SU-DHL-6 (cell line): ENCODE results near the gene CREG1.

Experiments
- H2AFZ ChIP-seq: fragments of 200-600 bp; sonication (generic); 2 replicates; pipeline ENCODE4 v1.6.1; 2014; ENCODE audit warnings: low read depth, mild to moderate bottlenecking, moderate library complexity, mixed read lengths, antibody characterized with exemption, low read length; ENCODE audit not compliant: severe bottlenecking
- H3F3A ChIP-seq: fragments of 200-600 bp; shearing (Covaris generic); 2 replicates; pipeline ENCODE4 v1.6.0; 2016; ENCODE audit warnings: antibody characterized with exemption, mild to moderate bottlenecking; ENCODE audit not compliant: insufficient read depth
- H3K27ac ChIP-seq: fragments of 200-600 bp; sonication (generic); 2 replicates; pipeline ENCODE4 v1.5.1; 2016; ENCODE audit warnings: low read depth, mild to moderate bottlenecking, low read length, moderate library complexity, mixed read lengths
- H3K27me3 ChIP-seq: fragments of 200-600 bp; sonication (generic), shearing (Covaris generic); 2 replicates; pipeline ENCODE4 v1.6.0; 2014; ENCODE audit warnings: mild to moderate bottlenecking, low read length
- H3K36me3 ChIP-seq: fragments of 200-600 bp; sonication (generic); 2 replicates; pipeline ENCODE4 v1.6.1; 2014; ENCODE audit warnings: mild to moderate bottlenecking, low read length, mixed read lengths
- H3K4me2 ChIP-seq: fragments of 300-600, 200-600 bp; shearing (Covaris generic), sonication (generic); 2 replicates; pipeline ENCODE4 v1.6.0; 2014; ENCODE audit warnings: low read length, low read depth, mild to moderate bottlenecking; ENCODE audit not compliant: poor library complexity, severe bottlenecking
- H3K4me3 ChIP-seq: fragments of 200-600 bp; sonication (generic); 2 replicates; pipeline ENCODE4 v1.5.1; 2014; ENCODE audit warnings: antibody characterized with exemption, low read length, mild to moderate bottlenecking, mixed read lengths; ENCODE audit not compliant: insufficient read depth, poor library complexity, severe bottlenecking
- H3K79me2 ChIP-seq: fragments of 200-600 bp; sonication (generic); 2 replicates; pipeline ENCODE4 v1.6.1; 2014; ENCODE audit warnings: mild to moderate bottlenecking, low read length, moderate library complexity; ENCODE audit not compliant: insufficient read depth
- H3K9ac ChIP-seq: fragments of 200-600 bp; sonication (generic); 2 replicates; pipeline ENCODE4 v1.7.0; 2014; ENCODE audit warnings: mild to moderate bottlenecking, low read length
- H3K9me2 ChIP-seq: fragments of 200-600 bp; sonication (generic); replicated peaks from 2 replicates; pipeline ENCODE4 v1.6.1; 2014; ENCODE audit warnings: low read length; ENCODE audit not compliant: insufficient read depth
- H3K9me3 ChIP-seq: fragments of 200-600 bp; sonication (generic); 2 replicates; pipeline ENCODE4 v1.6.1; 2014; ENCODE audit warnings: low read length, mixed read lengths; ENCODE audit not compliant: insufficient read depth
- H4K20me1 ChIP-seq: fragments of 200-600 bp; sonication (generic); 2 replicates; pipeline ENCODE4 v1.6.1; 2014; ENCODE audit warnings: low read depth, mild to moderate bottlenecking, antibody characterized with exemption, low read length, moderate library complexity, mixed read lengths
- CTCF ChIP-seq: fragments of 200-600 bp; sonication (generic); IDR thresholded peaks from one replicate; pipeline ENCODE4 v1.5.1; 2017; ENCODE audit warnings: antibody characterized with exemption, mild to moderate bottlenecking, low read length, moderate library complexity; ENCODE audit not compliant: insufficient read depth, poor library complexity, severe bottlenecking
- EZH2phosphoT487 ChIP-seq: fragments of 200-600 bp; sonication (generic), shearing (Covaris generic); conservative IDR thresholded peaks from 2 replicates; pipeline ENCODE4 v1.6.1; 2018; ENCODE audit warnings: mild to moderate bottlenecking, antibody characterized with exemption, low read length, moderate library complexity, mixed read lengths

CREG1 gene

GRCh38 chr1:167553136-167554027 lies at the start of gene CREG1:
Gene CREG1, minus strand, starts transcription at chr1:167553762.
- H2AFZ ChIP-seq, result peak within 1 kb of the TSS; percentile 82
- no peaks in the 10 kb centered on the region for H3K36me3 ChIP-seq
- no peaks in the 10 kb centered on the region for H3K79me2 ChIP-seq
- peak within 1 kb of the TSS; percentile 59 for H3K9ac ChIP-seq
- no peaks in the 10 kb centered on the region for H4K20me1 ChIP-seq
- H3K9me2 ChIP-seq, result no peaks in the 10 kb centered on the region
- peak within 1 kb of the TSS; percentile 63 for H3K4me3 ChIP-seq
- peaks cover 4% of the 10 kb centered on the region; the same call in 1 of the 2 replicates for H3F3A ChIP-seq
- no peak within 1 kb of the TSS for H3K27ac ChIP-seq
- peak within 1 kb of the TSS; percentile 63 for H3K4me2 ChIP-seq
- no peaks in the 10 kb centered on the region for H3K9me3 ChIP-seq
- TF ChIP-seq EZH2phosphoT487, result no peak
- TF ChIP-seq CTCF, result no peak
- H3K27me3 ChIP-seq, result no peaks in the 10 kb centered on the region

- Histone ChIP-seq H4K20me1 (no peaks in the 10 kb centered on the region), H3K4me2 (no peak overlapping the region), H3K36me3 (no peaks in the 10 kb centered on the region), H3K9me2 (no peaks in the 10 kb centered on the region), H3K4me3 (no peak overlapping the region), H2AFZ (no peak overlapping the region), H3F3A (no peaks in the 10 kb centered on the region), H3K79me2 (no peaks in the 10 kb centered on the region), H3K9ac (no peak overlapping the region), H3K27me3 (no peaks in the 10 kb centered on the region), H3K9me3 (peaks cover under 1% of the 10 kb centered on the region; the same call in 1 of the 2 replicates), H3K27ac (no peak overlapping the region)
- TF ChIP-seq EZH2phosphoT487, result no peak
- no peak for TF ChIP-seq CTCF
Measured at GRCh38 chr1:167602840-167603239, 49.3 kb upstream of the CREG1 start.

GRCh38 chr1:167601442-167602383 lies 48.2 kb upstream of the CREG1 start:
- no peak overlapping the region for H3K9ac ChIP-seq
- H3K36me3 ChIP-seq, result no peaks in the 10 kb centered on the region
- H3K4me2 ChIP-seq, result no peak overlapping the region
- no peak overlapping the region for H3K4me3 ChIP-seq
- TF ChIP-seq EZH2phosphoT487 (no peak), CTCF (no peak)
- no peaks in the 10 kb centered on the region for H3F3A ChIP-seq
- no peaks in the 10 kb centered on the region for H4K20me1 ChIP-seq
- H3K27me3 ChIP-seq, result no peaks in the 10 kb centered on the region
- H3K9me2 ChIP-seq, result no peaks in the 10 kb centered on the region
- no peaks in the 10 kb centered on the region for H3K79me2 ChIP-seq
- H3K9me3 ChIP-seq, result no peaks in the 10 kb centered on the region
- H3K27ac ChIP-seq, result no peak overlapping the region
- no peak overlapping the region for H2AFZ ChIP-seq
